Fibroblast of the aortic adventitia (primary cell): ENCODE measurements around the gene TRMT61A. TPM values are rescaled to one million over a fixed set of nuclear protein-coding genes. Genes with fewer than 3 reads are reported as not detected.

Experiments
- DNase-seq: peaks from one replicate; pipeline ENCODE4 v3.0.0-alpha.2; 2010; ENCODE audit warnings: low read depth
- H3K4me3 ChIP-seq: 2 replicates; pipeline ENCODE4 v1.5.1; 2011; ENCODE audit warnings: low read depth, mild to moderate bottlenecking, control low read depth, low read length, moderate library complexity
- CTCF ChIP-seq: IDR thresholded peaks from 2 replicates; pipeline ENCODE4 v1.5.1; 2011; ENCODE audit warnings: mild to moderate bottlenecking, low read length, control low read depth, inconsistent platforms; ENCODE audit not compliant: insufficient read depth
- total RNA-seq: library from RNA; depleted of rRNA; stranded (reverse); fragments of >200 nt; gene quantifications from 2 replicates; pipeline ENCODE4 v1.2.3, GENCODE V29; 2012; ENCODE audit warnings: low replicate concordance

The TRMT61A gene
- total RNA-seq, 1 donor, result 9.2 TPM

GRCh38 chr14:103569408-103569807, 40.4 kb downstream of the TRMT61A start:
- no peak overlapping the region for H3K4me3 ChIP-seq
- no peak for DNase-seq
- TF ChIP-seq CTCF, result no peak

GRCh38 chr14:103574104-103574503, 45.1 kb downstream of the TRMT61A start:
- no peak for DNase-seq
- no peak for TF ChIP-seq CTCF
- H3K4me3 ChIP-seq, result no peak overlapping the region

GRCh38 chr14:103574707-103575285, 45.8 kb downstream of the TRMT61A start:
- no peak overlapping the region for H3K4me3 ChIP-seq
- no peak for DNase-seq
- TF ChIP-seq CTCF, result no peak

- peak; percentile 86 for DNase-seq
- no peak for TF ChIP-seq CTCF
- H3K4me3 ChIP-seq, result peak overlapping the region; percentile 0
Measured at GRCh38 chr14:103576371-103577024, 47.5 kb downstream of the TRMT61A start.

- no peak for DNase-seq
- TF ChIP-seq CTCF, result no peak
Measured at GRCh38 chr14:103578401-103579075, 49.5 kb downstream of the TRMT61A start.

GRCh38 chr14:103581206-103581605, 52.2 kb downstream of the TRMT61A start:
- no peak for TF ChIP-seq CTCF
- DNase-seq, result no peak
- no peak overlapping the region for H3K4me3 ChIP-seq

More at GRCh38 chr14:103578401-103579075, 49.5 kb downstream of the TRMT61A start:
- no peak overlapping the region for H3K4me3 ChIP-seq
